Panc1 (cell line): Measurements from ENCODE around the gene FANCC. TPM values are rescaled to one million over a fixed set of nuclear protein-coding genes. Genes with fewer than 3 reads are reported as not detected.

ENCODE experiments used
- ATAC-seq: fragments of 200-7000 bp; cut with Tn5 transposase; 2 replicates; pipeline ENCODE4 v1.9.1; 2020; ENCODE audit warnings: mild to moderate bottlenecking, moderate library complexity
- BruUV-seq: library from RNA; stranded (reverse); fragments of 400-500 nt; replicated peaks from 2 replicates; lab custom pipeline; 2021; lab: Mats Ljungman, UMichigan
- CTCF ChIA-PET: fragments of 300-600 bp; sonication (Branson Sonifier 250); formaldehyde crosslinking; loops from one replicate; lab custom pipeline; 2022; ENCODE audit warnings: antibody characterized with exemption; lab: Charles Lee
- POLR2A ChIA-PET: fragments of 300-600 bp; sonication (Branson Sonifier 250); formaldehyde crosslinking; loops from one replicate; lab custom pipeline; 2022; ENCODE audit warnings: antibody characterized with exemption; lab: Charles Lee
- DNase-seq: peaks from one replicate; pipeline ENCODE4 v3.0.0-alpha.2; 2010; ENCODE audit warnings: low read depth, low spot score
- H3K27ac ChIP-seq: 2 replicates; pipeline ENCODE4 v1.5.1; 2011; ENCODE audit warnings: mild to moderate bottlenecking, low read length, inconsistent platforms
- H3K27me3 ChIP-seq: fragments of 200-500 bp; sonication (Bioruptor generic); 2 replicates; pipeline ENCODE4 v1.6.0; 2014; ENCODE audit warnings: low read length, inconsistent platforms; ENCODE audit not compliant: control insufficient read depth, insufficient read depth
- H3K36me3 ChIP-seq: fragments of 200-500 bp; sonication (Bioruptor generic); 2 replicates; pipeline ENCODE4 v1.5.1; 2014; ENCODE audit warnings: inconsistent platforms, mild to moderate bottlenecking, low read length, moderate library complexity; ENCODE audit not compliant: control insufficient read depth, insufficient read depth
- H3K4me1 ChIP-seq: 2 replicates; pipeline ENCODE4 v1.5.1; 2011; ENCODE audit warnings: inconsistent platforms, mild to moderate bottlenecking, low read length, moderate library complexity; ENCODE audit not compliant: control insufficient read depth, insufficient read depth
- H3K4me3 ChIP-seq, 2 experiments: 2 replicates each; pipeline ENCODE4 v1.5.1; 2011 to 2012; ENCODE audit warnings: low read depth in 2 of 2, low read length in 2 of 2, mild to moderate bottlenecking in 2 of 2, inconsistent platforms in 1 of 2, moderate library complexity in 1 of 2
- H3K9me3 ChIP-seq: fragments of 200-500 bp; sonication (Bioruptor generic); 2 replicates; pipeline ENCODE4 v1.5.1; 2014; ENCODE audit warnings: low read depth, mild to moderate bottlenecking, inconsistent platforms, low read length, moderate library complexity; ENCODE audit not compliant: control insufficient read depth, insufficient read depth
- CTCF ChIP-seq: fragments of 450-650 bp; IDR thresholded peaks from 2 replicates; pipeline ENCODE4 v1.5.1; 2017; ENCODE audit warnings: mild to moderate bottlenecking
- POLR2AphosphoS5 ChIP-seq: IDR thresholded peaks from 2 replicates; pipeline ENCODE4 v1.6.1; 2012; ENCODE audit warnings: mild to moderate bottlenecking, low read depth, low read length, moderate library complexity
- REST ChIP-seq, 2 experiments: IDR thresholded peaks; 2 replicates each; pipeline ENCODE4 v1.6.1; 2011 to 2012; ENCODE audit warnings: low read depth in 2 of 2, control low read depth in 1 of 2, low read length in 1 of 2, mild to moderate bottlenecking in 1 of 2, moderate library complexity in 1 of 2; ENCODE audit not compliant: insufficient read depth in 1 of 2
- SIN3A ChIP-seq: IDR thresholded peaks from 2 replicates; pipeline ENCODE4 v1.6.1; 2012; ENCODE audit warnings: low read depth, mild to moderate bottlenecking, low read length, moderate library complexity, borderline replicate concordance; ENCODE audit not compliant: insufficient read depth
- TCF7L2 ChIP-seq: IDR thresholded peaks from 2 replicates; pipeline ENCODE4 v1.6.1; 2011; ENCODE audit warnings: mild to moderate bottlenecking, low read depth, low read length, inconsistent platforms
- in situ Hi-C: cut with HindIII; loops from 2 replicates; pipeline ENCODE4 v1.10.0; 2016; ENCODE audit warnings: low sequenced_read_pairs, low pct_unique_long_range_greater_than_20kb
- intact Hi-C: fragments of 100-400 bp; cut with micrococcal nuclease; formaldehyde crosslinking; loops from one replicate; pipeline ENCODE4 v1.10.0; 2022; ENCODE audit not compliant: unreplicated experiment
- total RNA-seq: library from RNA; stranded (reverse); gene quantifications from one replicate; pipeline ENCODE4 v1.2.1, GENCODE V29; 2021; ENCODE audit not compliant: unreplicated experiment

FANCC gene
- total RNA-seq, 1 experiment from 2014 or later, result 17.8 TPM

DNA sequence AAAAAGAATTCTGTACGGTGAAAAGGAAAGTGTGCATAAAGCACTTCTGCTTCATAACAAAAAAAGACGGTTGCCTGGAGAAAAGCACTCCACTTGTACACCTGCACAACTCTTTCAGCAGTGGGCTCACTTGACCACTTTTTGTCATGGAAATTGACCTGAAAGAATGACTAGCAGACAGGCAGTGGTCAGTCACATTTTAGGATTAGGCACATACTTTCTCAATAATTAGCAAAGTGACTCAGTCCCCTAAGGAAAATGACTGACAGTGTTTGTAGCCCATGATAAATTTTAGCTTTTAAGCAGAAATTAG is 169.3 kb downstream of the FANCC start:
- TF ChIP-seq CTCF, result no peak
- TF ChIP-seq SIN3A, result no peak
- TF ChIP-seq POLR2AphosphoS5, result no peak
- TF ChIP-seq TCF7L2, result no peak
- no peak for TF ChIP-seq REST (IDR thresholded peaks at IDR 0.05; ENCODE audit: insufficient read depth in 1 of 2, low read depth in 2 of 2, low read length in 1 of 2)
- ChIA-PET CTCF (no interaction called here), POLR2A (no interaction called here)
- no TSS peak for BruUV-seq
- Histone ChIP-seq H3K27ac (no peak overlapping the region), H3K27me3 (no peaks in the 10 kb centered on the region), H3K9me3 (no peaks in the 10 kb centered on the region), H3K4me1 (no peaks in the 10 kb centered on the region), H3K4me3 (no peak overlapping the region), H3K36me3 (no peaks in the 10 kb centered on the region)
- no peak for DNase-seq
- in situ Hi-C loops (no loop called here), intact Hi-C loops (no loop called here)
- ATAC-seq, result no peak

DNA sequence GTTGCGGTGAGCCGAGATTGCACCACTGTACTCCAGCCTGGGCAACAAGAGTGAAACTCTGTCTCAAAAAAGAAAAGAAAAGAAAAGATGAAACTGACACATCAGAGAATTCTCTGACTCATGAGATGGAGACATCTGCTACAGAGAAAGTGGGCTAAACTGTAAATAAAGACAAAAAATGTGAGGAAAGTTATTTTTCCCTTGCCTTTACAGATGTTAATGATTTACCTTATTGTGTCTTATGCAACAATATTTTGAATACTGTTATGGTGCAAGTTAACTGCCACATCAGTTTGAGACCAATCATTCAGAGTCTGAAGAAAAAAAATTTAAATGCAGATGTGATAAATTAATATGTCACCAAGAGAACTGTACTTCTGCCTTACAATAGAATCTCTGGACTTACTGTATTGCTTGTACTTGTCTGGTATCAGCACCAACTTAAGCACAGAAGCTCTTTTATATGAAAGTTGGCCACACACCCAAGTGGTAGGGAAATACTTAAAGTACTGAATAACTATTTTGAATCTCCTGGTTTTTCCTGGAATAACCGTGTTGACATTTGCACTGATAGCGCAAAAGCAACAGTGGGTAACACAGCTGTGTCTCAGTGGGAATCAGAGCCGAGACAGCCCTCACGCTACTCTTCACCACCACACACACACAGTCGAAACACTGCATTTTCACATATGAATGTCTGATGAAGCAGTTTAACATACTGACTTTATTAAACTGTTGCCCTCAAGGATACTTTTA is 169.9 kb downstream of the FANCC start:
- DNase-seq (no peak), ATAC-seq (no peak)
- no peaks in the 10 kb centered on the region for H3K9me3 ChIP-seq
- in situ Hi-C loops (no loop called here), intact Hi-C loops (no loop called here)
- H3K36me3 ChIP-seq, result no peaks in the 10 kb centered on the region
- H3K27ac ChIP-seq, result no peak overlapping the region
- no peak overlapping the region for H3K4me3 ChIP-seq
- ChIA-PET CTCF (no interaction called here), POLR2A (no interaction called here)
- no peak for TF ChIP-seq SIN3A
- TF ChIP-seq CTCF, result no peak
- TF ChIP-seq POLR2AphosphoS5, result no peak
- no peak for TF ChIP-seq TCF7L2
- TF ChIP-seq REST (IDR thresholded peaks at IDR 0.05; ENCODE audit: insufficient read depth in 1 of 2, low read depth in 2 of 2, low read length in 1 of 2), result no peak
- no peaks in the 10 kb centered on the region for H3K4me1 ChIP-seq
- BruUV-seq, result no TSS peak
- H3K27me3 ChIP-seq, result no peaks in the 10 kb centered on the region
